HG03558 (cell line): ENCODE results near the gene OBSCN.

Experiments used
- ATAC-seq: cut with Tn5 transposase; IDR thresholded peaks from one replicate; pipeline ENCODE4 v1.9.1; 2021; ENCODE audit warnings: moderate number of reproducible peaks; ENCODE audit not compliant: unreplicated experiment; ENCODE audit errors: extremely low read depth

OBSCN gene

DNA sequence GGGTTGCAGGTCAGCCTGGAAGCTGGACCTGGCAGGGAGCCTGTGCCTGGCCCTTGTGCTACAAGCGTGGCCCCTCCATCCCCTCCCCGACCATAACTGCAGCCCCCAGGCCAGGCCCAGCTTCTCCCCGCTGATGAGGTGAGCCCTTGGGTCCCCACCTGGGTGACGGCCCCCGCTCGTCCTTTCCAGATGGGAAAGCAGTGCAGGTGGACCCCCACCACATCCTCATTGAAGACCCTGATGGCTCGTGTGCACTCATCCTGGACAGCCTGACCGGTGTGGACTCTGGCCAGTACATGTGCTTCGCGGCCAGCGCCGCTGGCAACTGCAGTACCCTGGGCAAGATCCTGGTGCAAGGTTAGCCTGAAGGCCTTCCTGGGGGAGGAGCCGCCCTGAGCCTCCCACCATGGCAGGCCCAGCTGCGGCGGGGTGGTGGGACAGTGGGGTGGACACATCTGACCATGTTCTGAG is 141.9 kb downstream of the OBSCN start:
- no peak for ATAC-seq

DNA sequence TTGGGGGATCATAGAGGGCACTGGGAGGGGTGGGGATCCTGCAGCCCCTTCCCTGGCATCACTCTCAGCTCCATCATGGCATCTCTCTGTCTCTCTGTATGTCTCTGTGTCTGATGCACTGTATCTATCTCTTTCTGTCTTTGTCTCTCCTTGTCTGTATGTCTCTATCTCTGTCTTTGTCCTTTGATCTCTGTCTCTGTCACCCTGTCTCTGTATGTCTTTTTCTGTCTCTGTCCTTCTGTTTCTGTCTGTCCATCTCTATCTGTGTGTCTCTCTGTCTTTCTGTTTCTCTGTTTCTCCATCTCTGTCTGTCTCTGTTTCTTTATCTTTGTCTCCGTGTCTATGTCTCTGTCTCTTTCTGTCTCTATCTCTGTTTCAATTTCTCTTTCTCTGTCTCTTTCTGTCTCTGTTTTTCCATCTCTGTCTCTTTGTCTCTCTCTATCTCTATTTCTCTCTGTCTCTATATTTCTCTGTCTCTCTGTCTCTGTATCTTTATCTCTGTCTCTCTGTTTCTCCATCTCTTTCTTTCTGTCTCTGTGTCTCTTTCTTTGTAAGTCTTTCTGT is 142.4 kb downstream of the OBSCN start:
- ATAC-seq: no peak

DNA sequence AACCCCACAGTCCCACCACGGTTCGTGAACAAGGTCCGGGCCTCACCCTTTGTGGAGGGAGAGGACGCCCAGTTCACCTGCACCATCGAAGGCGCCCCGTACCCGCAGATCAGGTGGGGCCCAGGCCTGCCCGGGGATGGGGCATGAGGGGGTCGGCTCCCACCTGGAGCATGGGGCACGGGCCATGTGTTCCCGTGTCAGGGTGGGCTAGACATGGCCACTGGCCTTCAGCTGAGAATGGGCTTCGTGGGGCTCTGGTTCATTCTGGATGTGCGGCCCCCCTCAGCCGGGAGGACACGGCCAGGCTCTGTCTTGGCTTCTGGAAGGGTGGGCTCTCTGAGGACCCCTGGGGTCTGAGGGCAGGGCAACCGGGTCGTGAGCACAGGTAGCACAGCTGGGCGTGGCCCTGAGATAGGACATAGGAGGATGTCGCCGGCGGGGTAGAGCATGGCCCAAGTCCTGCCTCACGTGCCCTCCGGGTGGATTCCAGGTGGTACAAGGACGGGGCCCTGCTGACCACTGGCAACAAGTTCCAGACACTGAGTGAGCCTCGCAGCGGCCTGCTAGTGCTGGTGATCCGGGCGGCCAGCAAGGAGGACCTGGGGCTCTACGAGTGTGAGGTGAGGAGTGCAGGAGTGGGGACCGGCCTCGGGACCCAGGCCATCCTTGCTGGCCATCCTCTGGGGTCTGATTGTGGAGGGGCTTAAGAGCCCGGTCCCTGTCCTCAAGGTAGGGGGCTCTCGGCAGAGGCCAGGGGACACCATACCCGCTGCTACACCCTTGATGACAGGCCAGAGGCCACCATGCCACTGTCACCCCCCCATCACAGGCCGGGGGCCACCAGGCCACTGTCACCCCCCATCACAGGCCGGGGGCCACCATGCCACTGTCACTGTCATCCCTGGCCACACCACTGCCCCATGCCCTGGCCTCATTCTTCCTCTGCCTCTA is 143.3 kb downstream of the OBSCN start:
- no peak for ATAC-seq

DNA sequence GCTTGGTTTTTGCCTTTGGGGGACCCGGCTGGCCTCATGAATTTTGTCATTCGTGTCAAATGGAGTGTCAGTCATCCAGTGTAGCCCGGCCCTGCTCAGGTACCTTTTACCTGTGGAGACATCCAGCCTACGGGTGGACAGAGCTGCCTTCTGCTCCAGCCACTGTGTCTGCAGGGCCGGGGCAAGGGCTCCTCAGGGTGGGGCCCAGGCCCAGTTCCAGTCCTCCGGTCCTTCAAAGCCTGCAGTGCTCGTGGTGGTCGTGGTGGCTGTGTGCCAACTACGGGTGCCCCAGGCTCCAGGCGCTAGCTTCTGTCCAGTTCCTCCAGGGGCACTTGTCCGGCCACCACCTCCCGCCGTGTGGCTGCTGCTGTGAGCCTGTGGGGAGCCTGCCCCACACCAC is 144.0 kb downstream of the OBSCN start:
- ATAC-seq: no peak

DNA sequence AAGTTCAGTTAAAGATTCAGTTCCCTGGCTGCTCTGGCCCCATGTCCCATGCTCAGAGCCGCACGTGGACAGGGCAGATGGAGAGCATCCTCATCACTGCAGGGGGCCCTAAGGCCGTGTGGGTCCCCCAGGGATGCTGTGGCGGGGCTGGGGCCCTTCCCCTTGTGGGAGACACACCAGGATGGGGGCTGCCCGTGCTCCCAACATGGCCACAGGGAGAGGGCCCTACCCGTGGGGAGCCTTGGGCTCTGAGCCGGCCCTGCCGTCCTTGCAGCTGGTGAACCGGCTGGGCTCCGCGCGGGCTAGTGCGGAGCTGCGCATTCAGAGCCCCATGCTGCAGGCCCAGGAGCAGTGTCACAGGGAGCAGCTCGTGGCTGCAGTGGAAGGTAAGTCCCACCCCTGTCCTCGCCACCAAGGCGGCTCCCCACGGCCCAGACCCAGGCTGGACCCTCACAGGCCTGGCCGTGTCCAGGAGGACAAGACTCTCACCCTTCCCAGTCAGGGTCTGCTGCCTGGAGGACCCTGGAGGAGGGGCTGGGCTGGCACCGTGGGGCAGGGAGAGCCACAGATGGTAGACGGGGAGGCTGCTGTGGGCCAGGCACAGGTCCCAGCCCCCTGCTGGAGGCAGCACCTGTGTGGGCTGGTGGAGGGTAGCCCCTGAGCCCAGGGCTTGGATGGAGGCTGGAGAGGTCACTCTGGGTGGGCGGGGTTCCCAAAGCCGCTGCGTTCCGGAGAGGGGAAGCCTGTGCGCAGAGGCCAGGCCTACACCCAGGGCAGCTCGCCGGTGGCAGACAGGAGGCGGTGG is 145.0 kb downstream of the OBSCN start:
- no peak for ATAC-seq

DNA sequence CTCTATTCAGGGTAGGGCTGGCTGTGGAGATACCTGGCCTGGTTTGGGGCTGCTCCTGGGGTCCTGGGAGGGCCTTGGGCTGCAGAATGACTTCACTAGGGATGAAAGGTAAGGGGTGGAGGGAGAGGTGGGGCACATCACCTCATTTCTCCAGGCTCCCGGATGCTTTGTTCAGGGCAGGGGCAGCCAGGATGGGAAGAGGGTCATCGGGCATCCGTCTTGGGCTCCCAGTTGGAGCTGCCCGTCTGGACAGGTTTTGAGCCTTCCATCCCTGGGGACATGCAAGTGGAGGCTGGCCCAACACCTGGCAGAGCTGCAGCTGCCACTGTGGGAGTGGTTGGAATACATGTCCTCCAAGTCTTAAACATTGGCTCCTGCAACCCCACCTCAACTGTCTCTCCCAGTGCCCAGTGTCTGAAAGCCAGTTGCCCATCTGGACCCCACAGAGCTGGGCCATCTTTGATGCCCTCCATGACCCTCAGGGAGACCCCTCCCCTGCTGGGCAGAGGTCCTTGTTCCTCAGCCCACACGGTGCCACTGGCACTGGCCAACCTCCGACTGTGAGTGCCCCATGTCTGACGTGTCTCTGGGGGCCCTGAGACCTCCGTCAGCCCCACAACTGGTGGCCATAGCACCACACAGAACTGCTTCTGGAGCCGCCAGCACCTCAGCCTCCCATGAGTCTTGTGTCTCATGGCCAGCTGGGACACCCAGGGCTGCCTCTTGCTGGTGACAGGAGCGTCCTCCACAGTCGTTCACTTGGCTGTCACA is 145.9 kb downstream of the OBSCN start:
- ATAC-seq: no peak

DNA sequence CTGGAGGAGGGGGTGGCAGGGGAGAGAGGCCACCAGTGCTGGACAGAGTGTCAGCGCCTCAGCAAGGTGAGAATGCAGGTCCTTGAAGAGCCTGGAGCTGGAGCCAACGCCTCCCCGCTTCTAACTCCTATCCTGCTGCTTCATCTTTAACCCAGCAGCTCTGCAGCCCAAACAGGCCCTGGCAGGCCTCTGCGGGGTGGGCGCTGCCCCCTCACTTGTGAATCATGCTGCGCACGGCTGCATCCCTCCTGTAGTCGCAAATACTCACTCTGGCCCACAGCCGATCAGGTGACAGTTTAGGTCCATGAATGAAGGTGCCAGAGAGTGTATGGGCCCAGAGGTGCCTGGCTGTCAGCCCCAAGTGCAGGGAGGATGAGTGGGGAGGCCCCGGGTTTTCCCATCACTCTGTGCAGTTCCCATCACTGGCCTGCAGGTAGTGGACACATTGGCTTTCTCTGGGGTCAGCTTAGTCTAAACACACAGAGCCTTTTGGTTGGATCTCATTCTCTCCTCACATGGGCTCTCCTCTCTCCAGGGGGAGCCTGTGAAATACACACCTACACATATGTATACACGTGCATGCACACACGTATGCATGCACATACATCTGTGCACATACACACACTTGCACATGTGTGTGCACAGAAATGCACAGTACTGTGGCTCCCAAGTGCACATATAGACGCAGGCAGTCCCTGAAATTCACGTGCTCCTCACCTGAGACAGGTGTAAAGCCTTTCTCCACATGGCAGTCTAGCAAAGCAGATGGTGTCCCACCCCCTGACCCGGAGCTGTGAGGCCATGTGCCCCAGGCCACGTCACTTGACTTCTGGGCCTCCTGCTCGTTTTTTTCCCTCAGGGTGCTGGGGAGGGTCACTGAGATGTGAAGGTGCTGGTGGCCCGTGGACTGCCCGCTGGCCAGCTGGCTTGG is 146.8 kb downstream of the OBSCN start:
- ATAC-seq: no peak

DNA sequence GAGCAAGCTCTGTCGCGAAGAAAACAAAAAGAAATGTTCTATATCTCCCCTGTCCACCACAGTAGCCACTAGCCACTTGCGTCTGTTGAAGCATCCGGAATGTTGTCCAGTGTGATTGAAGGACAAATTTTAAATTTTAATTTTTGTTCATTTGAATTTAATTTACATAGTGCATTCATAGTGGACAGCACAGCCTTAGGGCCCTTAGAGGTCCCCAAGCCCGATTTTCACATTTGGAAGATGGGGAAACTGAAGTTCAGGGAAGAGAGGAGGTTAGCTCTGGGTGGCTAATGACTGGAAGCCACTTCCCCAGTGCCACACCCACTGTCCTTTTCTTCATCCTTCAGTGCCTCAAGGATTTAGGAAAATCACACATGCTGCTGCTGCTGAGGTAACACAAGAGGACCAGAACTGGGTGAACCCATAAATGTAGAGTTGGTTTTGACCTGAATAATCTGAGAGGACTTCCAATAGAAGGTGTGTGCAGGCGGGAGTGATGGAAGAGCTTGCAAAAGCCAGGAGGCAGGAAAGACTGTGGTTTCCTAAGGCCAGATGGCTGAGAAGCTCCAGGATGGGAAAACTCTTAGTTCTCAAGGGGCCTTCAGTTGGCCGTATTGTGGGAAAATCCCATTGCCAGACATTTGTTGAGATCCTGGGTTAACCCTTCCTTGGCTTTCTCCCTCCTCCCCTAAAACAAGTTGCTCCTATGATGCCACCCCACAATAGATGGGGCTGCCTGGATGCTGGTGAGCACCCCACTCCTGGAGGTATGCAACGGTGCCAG is 149.2 kb downstream of the OBSCN start:
- no peak for ATAC-seq

DNA sequence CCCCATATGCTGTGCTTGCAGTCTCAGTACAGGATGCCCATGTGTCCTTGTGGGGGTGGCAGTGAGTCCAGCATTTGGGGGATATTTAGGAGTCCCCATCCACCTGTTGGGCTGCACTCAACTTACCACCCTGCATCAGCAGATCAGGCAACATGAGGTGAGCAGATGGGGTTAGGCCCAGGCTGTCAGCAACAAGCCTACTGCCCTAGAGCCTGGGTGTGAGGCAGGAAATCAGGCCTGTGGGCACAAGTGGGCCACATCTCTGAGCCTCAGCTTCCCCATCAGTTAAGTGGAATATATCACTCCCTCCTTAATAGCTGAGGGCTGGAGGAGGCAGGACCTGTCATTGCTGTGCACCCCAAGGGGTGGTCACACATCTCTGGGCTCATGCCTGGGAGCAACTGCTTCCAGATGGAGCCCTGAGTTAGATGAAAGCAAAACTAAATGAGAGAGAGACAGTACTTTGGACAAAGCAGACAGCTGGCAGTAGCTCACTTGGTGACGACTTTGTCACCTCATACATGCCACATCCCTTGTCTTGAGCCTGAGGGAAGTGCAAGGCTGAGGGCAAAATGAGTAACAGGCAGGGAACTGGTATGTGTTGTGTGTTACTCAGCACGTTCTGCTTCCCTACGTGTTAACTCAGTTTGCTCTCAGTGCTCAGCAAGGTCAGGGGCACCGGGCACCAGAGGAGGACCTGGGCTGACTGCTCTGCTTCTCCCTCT is 150.4 kb downstream of the OBSCN start:
- no peak for ATAC-seq

DNA sequence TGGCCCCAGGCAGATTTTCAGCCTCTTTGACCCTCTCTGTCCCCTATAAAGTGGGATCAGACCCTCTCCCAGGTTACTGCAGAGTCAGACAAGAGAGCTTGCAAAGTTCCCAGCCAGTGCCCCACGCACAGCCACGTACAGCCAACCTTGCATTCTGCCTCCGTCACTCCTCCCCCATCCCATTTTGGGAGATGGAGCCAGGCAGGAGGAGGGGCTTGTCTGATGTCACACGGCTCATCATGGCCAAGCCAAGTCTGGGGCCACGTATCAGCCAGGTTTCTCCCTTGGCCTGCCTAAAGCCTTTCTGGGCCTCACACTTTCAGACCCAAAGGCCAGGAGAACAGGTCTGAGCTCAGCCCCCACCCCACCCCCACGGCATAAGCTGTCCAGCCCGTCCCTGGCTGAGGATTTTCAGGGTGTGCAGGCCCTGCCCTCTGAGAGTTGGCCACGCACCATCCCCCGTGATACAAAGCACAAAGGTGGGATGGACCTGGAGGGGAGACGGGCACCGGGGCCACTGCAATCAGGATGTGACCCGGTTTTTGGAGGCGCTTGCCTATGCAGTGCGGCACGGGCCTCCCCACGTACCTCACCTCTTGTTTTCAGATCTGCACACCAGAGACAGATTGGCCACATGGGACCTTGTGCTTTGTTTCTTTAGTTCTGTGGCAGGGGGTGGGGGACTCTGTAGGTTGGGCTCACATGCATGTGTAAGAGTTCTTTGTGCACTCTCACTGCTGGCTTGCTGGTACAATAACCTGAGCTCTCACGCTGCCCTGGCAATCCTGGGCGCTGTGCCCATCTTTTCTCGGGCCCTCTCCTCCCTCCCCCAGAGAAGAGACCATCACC is 151.1 kb downstream of the OBSCN start:
- ATAC-seq: no peak

DNA sequence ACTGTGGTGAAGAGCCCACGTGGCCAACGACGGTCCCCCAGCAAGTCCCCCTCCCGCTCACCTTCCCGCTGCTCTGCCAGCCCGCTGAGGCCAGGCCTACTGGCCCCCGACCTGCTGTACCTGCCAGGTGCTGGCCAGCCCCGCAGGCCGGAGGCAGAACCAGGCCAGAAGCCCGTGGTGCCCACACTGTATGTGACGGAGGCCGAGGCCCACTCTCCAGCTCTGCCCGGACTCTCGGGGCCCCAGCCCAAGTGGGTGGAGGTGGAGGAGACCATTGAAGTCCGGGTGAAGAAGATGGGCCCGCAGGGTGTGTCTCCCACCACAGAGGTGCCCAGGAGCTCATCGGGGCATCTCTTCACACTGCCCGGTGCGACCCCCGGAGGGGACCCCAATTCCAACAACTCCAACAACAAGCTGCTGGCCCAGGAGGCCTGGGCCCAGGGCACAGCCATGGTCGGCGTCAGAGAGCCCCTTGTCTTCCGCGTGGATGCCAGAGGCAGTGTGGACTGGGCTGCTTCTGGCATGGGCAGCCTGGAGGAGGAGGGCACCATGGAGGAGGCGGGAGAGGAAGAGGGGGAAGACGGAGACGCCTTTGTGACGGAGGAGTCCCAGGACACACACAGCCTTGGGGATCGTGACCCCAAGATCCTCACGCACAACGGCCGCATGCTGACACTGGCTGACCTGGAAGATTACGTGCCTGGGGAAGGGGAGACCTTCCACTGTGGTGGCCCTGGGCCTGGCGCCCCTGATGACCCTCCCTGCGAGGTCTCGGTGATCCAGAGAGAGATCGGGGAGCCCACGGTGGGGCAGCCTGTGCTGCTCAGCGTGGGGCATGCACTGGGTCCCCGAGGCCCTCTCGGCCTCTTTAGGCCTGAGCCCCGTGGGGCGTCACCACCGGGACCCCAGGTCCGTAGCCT is 152.0 kb downstream of the OBSCN start:
- ATAC-seq: no peak

DNA sequence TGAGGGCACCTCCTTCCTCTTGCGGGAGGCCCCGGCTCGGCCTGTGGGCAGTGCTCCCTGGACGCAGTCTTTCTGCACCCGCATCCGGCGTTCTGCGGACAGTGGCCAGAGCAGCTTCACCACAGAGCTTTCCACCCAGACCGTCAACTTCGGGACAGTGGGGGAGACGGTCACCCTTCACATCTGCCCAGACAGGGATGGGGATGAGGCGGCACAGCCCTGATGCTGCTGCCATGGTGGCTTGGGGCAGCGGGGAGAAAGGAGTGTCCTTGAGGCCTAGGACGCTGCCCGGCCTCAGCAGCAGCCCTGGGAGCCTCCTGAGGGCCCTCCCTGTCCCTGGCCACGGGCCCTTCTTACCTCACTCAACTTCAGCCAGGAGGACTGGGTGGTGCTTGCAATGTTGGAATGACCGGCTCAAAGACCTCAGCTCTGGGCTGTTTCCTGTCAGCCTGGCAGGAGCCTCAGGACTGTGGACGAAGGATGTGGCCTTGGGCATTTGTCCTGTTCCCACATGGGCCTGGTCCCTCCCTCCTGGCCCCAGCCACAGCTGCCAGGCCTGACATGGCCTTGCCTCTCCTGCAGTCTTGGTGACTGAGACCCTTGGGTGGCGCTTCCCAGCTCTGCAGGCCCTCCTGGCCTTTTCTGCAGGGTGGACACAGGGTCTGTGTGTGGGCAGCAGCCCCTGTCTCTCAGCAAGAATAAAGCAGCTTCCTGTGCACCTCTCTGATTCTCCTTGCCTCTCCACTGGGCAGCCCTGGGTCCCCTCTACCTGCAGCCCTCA is 152.9 kb downstream of the OBSCN start:
- no peak for ATAC-seq

DNA sequence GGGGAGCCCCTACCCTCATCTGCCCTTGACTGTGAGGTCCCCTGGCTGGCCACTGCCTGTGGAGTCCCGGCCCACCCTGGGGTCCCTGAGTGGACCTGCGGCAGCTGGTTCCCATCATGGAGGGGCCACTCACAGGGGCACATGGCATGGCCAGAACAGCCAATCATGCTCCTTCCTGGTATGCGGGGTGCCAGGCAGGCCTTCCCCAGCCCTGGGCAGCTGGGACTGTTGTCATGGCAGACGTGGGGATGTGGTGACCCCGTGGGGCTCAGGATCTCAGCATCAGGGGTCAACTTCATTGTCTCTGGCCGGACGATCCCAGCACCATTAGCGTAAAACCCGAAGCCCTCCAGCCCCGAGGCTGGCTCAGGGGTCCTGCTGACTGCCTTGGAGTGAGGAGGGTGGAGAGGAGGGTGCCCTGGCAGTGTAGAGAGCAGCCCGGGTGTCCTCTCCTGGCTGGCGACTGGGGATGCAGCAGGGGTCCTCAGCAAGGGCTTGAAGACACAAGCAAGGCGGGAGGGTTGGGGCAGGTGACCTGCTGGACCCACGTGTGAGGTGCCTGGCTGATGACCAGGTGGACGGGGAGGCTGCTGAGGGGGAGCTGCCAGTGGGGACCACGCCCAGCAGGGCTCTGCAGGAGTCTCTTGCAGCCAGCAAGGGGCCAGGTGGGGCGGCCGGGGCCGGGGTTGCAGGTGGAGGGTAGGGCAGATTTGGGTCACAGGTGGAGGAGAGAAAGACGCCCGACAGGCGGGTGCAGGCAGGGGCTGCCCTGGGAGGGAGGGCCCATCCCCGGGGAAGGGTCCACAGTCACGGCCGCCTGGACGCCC is 153.7 kb downstream of the OBSCN start:
- ATAC-seq: no peak
